GM06990 (cell line): ENCODE measurements around the gene PRAMEF11.
"Not testable (repeated sequence)": the region's sequence is repeated elsewhere in the genome, so short reads cannot be mapped to it uniquely, and the experiment has no call there.

ENCODE experiments used
- DNase-seq: peaks from one replicate; pipeline ENCODE4 v3.0.0-alpha.2; 2011; ENCODE audit not compliant: insufficient read length; ENCODE audit errors: extremely low read depth
- H3K27me3 ChIP-seq: replicated peaks from 2 replicates; pipeline ENCODE4 v1.6.0; 2011; ENCODE audit warnings: low read length; ENCODE audit not compliant: control insufficient read depth, insufficient read depth
- H3K36me3 ChIP-seq: 2 replicates; pipeline ENCODE4 v1.5.1; 2011; ENCODE audit warnings: low read length; ENCODE audit not compliant: control insufficient read depth, insufficient read depth
- H3K4me3 ChIP-seq: replicated peaks from 2 replicates; pipeline ENCODE4 v1.5.1; 2011; ENCODE audit warnings: low read depth, mild to moderate bottlenecking, control low read depth, low read length
- CTCF ChIP-seq: IDR thresholded peaks from 2 replicates; pipeline ENCODE4 v1.5.1; 2011; ENCODE audit warnings: low read length, control low read depth, mild to moderate bottlenecking, inconsistent platforms; ENCODE audit not compliant: insufficient read depth, poor library complexity, severe bottlenecking

PRAMEF11 gene

GRCh38 chr1:12810691-12811408 lies 20.4 kb downstream of the PRAMEF11 start:
- DNase-seq: no peak
- Histone ChIP-seq H3K27me3 (no peaks in the 10 kb centered on the region; the same call in 1 of the 2 replicates), H3K36me3 (no peaks in the 10 kb centered on the region), H3K4me3 (no peak overlapping the region)
- no peak for TF ChIP-seq CTCF

- H3K4me3 ChIP-seq: no peak overlapping the region
- TF ChIP-seq CTCF: no peak
- DNase-seq: no peak
- no peaks in the 10 kb centered on the region; the same call in 1 of the 2 replicates for H3K27me3 ChIP-seq
- H3K36me3 ChIP-seq: no peaks in the 10 kb centered on the region
These were observed 21.3 kb downstream of the PRAMEF11 start for GRCh38 chr1:12809933-12810332.

GRCh38 chr1:12799730-12800129 lies 31.5 kb downstream of the PRAMEF11 start:
- no peaks in the 10 kb centered on the region for H3K27me3 ChIP-seq
- TF ChIP-seq CTCF: no peak
- no peak for DNase-seq
- no peak overlapping the region for H3K4me3 ChIP-seq
- H3K36me3 ChIP-seq: no peaks in the 10 kb centered on the region

GRCh38 chr1:12798911-12799310 lies 32.3 kb downstream of the PRAMEF11 start:
- Histone ChIP-seq H3K4me3 (no peak overlapping the region), H3K27me3 (no peaks in the 10 kb centered on the region), H3K36me3 (no peaks in the 10 kb centered on the region)
- no peak for DNase-seq
- no peak for TF ChIP-seq CTCF

GRCh38 chr1:12791097-12791496 lies 40.1 kb downstream of the PRAMEF11 start, which contains the start of gene PRAMEF1:
Gene PRAMEF1, plus strand, starts transcription at chr1:12791397. Its CDS starts 1,831 bp downstream, at chr1:12793228.
- not testable (repeated sequence) for DNase-seq, H3K27me3 ChIP-seq, H3K36me3 ChIP-seq, H3K4me3 ChIP-seq

- not testable (repeated sequence) for DNase-seq, H3K27me3 ChIP-seq, H3K36me3 ChIP-seq, H3K4me3 ChIP-seq
These were observed 46.5 kb downstream of the PRAMEF11 start for GRCh38 chr1:12784729-12785128.

GRCh38 chr1:12783783-12784182 lies 47.4 kb downstream of the PRAMEF11 start:
- DNase-seq, H3K27me3 ChIP-seq, H3K4me3 ChIP-seq, H3K36me3 ChIP-seq: not testable (repeated sequence)

GRCh38 chr1:12781488-12781887 lies 49.7 kb downstream of the PRAMEF11 start:
- DNase-seq, H3K4me3 ChIP-seq: not testable (repeated sequence)

More at GRCh38 chr1:12781488-12781887, 49.7 kb downstream of the PRAMEF11 start:
- H3K27me3 ChIP-seq, H3K36me3 ChIP-seq: not testable (repeated sequence)
